Hematopoietic multipotent progenitor cell treated with erythropoietin and hydrocortisone succinate and interleukin-3 and kit ligand, for 17 days (in vitro differentiated cells): ENCODE measurements around the gene EFNB1.

Experiments
- DNase-seq: peaks from one replicate; pipeline ENCODE4 v3.0.0-alpha.2; 2015; ENCODE audit warnings: low spot score

EFNB1 gene

DNA sequence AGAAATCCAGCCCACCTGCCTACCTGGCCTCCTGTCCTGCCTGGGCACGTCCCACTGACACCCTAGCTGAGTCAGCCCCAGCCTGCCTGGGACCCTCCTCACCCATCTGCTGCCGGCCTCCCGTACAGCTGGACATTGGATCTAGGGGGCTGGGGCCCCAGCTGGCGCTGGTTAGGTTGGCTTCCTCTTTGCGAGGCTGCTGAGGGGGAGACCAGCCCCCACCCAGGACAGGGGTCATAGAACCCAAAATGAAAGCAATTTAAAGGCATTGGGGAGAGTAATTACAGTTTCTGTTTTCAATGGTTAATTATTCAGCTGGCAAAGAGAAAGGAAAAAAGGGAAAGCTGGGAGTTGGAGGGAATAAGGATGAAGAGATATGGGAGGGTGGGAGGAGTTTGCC is 15.8 kb downstream of the EFNB1 start:
- no peak for DNase-seq

DNA sequence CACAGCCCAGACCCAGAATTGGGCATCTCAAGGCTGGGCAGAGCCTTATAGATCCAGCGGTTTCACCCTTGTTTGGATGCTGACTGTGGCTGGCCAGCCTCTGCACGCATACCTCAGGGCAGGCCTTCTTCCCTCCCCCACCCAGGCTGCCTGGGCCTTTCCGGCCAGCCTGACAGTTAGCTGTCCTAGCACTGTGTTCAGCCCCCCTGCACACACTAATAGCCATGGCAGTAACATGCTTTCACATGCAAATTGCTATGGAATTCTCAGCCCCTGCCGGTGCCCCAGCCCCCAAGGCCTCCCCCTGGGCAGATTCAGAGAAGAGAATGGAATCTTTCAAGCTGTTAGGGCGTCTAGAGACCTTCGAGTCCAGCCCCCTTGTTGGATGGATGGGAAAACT is 17.7 kb downstream of the EFNB1 start:
- DNase-seq, result no peak

DNA sequence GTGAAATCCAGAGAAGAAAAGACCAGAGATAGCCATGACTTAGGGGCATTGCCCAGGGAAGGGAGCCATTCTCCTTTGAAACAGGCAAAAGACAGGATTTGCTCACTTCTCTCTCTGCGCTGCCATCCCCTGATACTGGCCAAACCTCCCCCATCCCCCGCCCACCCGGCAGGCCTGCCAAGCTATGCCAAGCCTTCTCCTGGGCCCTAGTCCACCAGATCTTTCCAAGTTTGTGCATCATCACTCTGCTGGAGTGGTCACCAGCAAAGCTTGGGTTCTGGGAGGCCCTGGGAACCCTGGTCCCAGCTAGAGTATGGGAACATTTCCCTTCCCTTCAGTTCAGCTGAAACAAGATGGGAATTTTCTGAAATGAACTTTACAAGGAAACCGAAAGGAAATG is 18.4 kb downstream of the EFNB1 start:
- no peak for DNase-seq

DNA sequence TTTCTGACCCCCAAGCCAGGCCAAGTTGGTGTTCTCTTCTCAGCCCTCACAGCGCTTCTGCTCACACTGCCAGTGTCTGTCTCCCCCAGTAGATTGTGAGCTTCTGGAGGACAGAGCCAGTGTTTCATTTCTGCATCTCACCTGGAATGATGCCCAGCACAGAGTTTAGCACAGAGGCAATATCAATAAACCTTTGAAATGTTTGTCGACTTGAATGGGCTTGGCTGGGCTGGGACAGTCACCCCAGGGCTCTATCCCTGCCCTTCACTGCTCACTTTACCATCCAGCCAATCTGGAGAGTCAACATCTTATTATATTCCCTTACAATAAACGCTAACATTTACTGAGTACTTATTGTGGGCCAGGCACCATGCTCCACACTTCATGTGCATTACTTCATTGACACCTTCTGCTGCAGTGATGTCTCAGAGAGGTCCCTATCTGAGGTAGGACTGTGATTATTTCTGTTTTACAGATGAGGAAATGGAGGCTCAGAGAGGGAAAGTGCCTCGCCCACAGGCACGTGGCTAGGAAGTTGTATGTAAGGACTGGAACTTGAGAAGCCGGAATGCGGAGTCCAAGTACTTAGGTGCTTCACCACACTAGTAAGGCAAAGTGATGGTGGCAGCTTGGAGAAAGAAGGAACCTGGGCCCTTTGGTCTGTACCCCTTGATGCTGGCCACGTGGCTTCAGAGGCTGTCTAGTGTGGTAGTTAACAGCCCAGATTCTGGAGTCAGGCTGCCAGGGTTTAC is 19.5 kb downstream of the EFNB1 start:
- no peak for DNase-seq

DNA sequence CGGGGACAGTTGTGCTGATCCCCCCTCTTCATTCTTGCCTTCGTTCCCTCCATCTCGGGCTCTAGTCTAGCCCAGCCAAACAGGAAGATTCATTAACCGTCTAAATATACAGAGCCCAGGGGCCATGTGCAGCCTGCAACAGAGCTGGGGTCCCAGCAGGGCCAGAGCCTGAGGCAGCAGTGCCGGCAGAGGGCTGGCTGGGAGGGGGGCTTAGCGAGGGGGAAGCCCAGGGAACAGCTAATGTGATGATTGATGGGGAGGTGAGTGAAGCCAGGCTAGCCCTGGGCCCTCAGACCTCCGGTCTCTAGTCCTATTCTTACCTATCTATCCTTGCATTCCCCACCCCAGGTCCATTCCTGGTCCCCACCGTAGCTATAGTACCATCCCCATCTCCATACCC is 22.3 kb downstream of the EFNB1 start:
- no peak for DNase-seq

DNA sequence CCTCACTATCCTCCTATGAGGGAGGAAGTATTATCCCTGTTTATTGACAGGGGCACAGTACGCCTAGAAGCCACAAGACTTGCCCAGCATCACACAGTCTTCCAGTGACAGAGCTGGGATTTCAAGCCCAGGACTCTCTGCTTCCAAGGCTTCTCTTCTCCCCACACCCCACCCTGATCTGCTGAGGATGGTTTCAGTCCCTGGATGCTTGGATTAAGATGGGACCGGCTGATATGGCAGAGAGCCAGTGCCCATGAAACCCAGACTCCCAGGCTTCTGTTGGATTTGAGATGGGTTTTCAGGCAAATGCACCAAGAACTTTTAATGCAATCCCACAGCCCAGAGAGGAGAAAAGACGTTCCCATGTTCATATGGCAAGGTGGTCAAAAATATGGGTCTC is 23.2 kb downstream of the EFNB1 start:
- DNase-seq, result no peak

DNA sequence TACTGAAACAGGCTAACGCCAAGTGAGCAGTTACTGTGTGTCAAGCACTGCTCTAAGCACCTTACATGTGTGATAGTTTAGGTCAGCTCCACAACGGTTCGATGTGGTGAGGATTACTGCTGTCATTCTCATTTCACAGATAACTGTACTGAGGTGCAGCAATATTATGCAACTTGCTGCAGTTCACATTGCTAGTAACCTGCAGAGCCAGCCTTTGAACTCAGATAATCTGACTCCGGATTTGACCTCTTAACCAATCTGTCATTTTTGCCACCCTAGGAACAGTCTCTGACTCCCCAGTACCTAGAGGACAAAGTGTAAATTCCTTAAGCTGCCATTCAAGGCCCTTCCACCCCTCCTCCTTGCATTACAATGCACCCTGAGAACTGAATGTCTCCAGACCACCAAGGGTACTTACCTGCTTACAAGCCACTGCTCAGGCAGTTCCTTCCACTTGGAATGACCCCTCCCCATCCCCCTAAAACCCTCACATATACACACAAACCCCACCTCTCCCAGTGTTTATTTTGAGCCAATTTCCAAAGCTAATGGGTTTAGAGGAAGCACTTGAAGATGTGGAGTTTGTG is 24.9 kb downstream of the EFNB1 start:
- DNase-seq, result no peak

DNA sequence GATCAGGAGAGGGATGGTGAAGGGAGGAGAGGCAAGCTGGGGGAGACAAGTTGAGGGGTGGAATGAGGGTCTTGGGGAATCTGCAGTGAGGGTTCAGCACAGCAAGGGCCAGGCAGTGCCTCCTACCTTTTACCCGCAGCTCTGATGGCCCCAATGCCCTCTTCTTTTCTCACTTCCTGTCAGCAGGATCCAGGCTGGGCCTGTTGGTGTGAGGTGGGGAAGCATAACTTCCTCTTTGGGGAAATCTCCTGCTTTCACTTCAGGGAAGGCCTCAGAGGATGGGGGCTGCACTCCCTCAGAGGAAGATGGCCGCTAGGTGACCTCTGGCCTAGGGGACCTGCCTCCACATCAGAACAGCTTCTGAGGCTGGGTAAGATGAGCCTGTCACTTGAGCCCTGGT is 36.5 kb downstream of the EFNB1 start:
- DNase-seq, result no peak

DNA sequence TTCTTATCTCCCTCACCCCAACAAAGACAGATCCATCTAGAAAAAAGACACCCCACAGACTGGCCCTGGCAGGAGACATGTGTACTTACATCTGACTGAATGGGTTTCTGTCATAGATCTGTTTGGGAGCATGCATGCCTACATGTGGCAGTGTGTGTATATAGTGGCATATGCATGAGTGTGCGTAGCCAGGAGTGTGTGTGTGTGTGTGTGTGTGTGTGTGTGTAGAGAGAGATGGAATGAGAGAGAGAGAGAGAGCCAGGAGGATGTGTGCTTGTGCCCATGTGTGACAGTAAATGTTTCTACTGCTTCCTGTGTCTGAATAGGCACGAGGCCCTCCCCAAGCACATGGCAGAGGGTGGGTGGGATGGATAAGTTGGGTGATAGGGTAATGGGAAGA is 37.1 kb downstream of the EFNB1 start:
- no peak for DNase-seq

DNA sequence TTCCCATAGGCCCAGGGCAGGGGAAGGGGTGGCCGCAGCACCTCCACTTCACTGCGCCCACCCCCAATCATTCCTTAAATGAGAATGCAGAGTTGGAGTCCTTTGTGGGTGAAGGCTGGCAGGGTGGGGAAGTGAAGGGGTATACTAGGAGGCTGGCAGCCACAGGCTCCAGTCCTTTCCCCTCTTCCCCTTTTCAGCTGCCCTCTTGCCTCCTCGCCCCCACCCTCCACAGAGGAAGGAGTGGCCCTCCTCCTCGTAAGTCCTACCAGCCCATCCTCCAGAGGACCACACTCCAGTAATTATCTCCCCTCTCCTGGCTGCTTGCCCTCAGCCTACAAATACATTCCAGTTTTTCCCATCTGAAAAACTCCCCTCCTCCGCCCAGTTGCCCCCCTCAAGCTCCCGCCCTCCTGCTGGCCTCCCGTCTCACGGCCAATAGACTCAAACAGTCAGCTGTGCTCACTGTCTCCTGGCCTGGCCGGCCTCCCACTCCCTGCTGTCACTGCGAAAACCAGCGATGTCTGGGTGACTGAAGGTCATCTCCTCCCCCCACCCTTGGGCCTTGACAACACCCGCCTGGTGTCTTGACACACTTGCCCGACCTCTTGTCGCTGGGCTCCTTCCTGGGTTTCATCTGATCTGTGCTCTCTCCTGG is 38.8 kb downstream of the EFNB1 start:
- DNase-seq, result no peak

DNA sequence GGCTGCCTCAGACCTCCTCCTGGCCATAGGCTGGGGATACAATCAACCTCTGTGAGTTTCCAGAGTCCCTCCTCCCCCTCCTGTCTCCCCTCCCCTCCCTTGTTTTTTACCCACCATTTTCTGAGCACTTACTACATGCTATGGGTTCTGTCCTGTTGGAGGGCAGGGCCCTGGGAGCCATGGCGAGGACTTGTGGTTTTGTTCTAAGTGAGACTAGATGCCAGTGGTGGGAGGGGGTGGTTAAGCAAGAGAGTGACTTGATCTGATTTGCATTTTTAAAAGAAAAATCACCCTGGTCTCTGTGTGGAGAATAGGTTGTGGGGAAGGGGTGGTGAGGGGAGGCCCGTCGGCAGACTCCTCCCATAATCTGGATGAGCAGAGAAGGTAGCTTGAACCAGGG is 39.5 kb downstream of the EFNB1 start:
- no peak for DNase-seq

DNA sequence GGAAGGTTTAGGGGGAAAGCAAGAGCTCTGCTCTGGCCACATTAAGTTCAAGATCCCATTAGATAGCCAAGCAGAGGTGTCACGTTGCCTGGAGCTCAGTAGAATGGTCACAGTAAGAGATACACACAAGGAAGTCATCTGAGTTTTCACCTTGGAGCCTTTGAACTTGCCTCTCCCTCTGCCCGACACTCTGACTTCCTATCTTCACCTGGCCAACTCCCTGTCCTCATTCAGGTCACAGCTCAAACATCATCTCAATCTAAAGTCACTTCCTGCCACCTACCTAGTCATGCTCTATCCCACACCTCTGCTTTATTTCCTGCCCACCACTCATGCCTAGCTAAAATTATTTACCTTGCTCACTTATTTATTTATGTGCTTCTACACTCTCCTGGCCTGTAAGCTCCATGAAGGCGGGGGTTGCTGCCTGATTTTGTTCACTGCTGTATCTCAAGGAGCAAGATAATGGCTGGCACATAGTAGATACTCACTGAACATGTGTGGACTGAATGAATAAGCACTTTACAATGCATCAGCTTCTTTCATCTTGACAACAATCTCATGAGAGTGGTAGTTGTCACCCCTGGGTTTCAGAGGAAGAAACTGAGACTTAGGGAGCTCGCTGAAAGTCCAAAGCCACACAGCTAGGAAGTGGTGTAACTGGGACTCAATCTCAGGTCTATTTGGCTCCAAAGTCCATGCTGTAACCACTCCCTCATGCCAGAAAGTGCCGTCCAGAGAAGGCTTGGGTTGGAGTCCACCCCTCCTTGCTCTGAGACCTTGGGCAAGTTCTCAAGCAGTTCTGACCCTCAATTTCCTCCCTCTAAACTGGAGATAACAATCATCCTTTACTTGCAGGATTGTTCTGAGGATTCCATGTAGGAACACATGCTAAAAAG is 40.3 kb downstream of the EFNB1 start:
- DNase-seq, result no peak

DNA sequence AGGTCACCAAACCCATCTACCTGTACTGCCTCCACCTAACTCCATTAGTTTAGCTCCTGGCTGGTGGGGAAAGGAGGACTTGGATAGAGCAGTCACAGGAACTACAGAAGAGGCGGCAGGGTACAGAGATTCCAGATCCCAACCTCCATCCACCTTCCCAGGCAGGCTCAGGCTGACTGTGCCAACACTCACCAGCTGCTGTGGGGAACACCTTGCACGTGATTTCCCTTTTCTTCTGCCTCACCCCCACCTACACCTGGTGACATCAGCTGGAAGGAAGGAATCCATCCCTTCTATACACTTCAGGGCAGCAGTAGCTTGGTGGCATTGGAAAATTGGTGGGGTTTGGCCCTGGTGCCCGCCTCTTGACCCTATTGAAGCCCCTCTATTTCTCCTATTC is 41.5 kb downstream of the EFNB1 start:
- no peak for DNase-seq

DNA sequence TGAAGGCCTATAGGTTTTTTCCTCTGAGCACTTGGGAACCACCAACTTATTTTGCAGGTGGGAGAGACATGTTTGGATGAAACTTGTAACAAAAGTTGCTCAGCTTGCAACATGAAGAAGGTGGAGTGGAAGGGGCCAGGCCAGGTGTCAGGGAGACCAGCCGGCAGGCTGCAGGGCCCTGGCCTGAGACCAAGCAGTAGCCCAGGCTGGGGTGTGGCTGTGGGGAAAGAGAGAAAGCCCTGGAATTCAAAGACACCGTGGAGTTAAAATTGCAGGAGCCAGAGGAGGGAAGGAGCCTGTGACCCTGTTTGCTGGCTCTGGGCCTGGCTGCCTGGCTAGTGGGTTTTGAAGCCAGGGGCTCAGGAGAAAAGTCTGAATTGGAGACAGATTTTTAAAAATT is 43.4 kb downstream of the EFNB1 start:
- DNase-seq, result no peak

DNA sequence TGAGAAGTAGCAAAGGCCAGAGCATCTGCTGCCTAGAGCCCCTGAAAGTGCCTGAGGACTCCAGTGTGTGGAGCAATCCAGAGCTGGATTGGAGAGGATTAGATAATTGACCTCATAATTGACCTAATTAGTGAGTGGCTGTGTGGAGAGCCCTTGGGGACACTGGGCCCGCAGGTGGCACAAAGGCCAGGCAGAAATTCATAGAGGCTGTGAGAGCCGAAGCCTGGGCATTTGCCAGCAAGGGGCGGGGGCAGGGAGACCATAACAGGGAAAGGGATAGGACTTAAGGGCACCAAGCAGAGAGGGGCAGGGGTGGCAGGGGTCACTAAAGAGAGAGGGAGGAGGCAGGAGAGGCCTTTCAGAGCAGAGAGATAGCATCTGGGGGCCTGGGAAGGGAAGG is 45.3 kb downstream of the EFNB1 start:
- no peak for DNase-seq

DNA sequence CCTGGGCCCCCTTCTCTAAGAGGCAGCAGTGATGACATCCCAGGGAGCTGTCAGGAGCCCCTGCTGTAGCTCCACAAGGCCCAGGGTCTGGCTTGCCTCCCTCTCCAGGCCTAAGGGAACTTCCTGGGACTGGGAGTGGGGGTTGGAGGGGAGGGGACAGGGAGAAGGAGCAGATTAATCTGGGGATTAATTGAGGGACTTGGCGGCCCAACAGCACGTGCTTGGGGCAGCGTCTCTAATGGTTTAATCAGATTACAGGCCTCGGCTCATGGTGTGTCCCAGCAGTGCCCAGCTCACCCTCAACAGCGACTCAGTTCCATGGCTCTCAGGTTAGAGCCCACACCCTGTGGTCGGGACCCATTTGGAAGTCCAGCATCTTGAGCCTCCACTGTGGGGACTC is 47.9 kb downstream of the EFNB1 start:
- no peak for DNase-seq

DNA sequence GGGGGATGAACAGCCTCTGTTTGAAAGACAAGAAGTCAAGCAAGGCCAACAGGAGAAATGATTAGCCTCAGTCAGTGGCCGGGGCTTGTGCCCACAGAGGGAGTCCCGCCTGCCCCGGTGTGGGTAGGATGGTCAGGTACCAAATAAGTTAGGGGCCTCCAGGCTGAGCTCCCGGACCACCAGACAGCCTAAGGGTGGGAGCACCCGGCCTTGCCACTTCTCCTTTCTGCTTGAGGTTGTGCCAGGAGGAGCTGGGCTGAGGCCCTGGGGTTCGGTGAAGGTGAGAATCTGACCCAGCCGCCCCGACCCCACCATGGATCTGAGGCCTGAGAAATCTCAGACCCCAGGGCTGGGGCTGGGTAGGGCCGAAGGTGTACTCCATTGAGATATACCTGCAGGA is 48.8 kb downstream of the EFNB1 start:
- no peak for DNase-seq

DNA sequence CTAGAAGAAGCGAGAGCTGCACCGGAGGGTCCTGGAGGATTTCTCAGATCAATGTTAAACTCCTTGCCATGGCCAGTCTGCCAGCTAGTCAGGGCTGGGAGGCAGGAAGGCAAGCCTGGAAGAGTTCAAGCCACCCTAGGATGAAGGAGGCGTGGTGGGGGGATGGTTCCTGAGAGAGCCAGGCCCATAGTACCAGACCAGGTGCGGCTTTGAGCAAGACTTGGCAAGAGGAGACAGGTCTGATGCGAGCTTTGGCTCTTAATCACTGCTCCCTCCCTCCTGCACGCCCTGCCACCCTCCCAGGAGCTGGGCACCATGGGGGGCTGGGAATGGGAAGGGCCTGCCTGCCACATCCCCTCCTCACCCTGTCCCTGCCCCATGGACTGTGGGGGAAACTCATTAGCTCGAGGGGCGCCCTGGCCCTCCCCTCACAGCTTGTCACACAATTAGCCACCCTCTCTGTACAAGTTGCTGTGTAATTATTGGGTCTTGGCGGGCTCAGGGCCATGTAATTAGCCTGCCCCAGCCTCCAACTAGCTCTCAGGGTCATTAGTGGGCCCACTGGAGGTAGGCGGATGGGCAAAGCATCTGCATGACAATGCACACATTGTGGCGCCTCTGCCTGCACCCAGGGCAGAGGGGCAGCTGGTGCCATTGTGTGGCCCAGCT is 50.3 kb downstream of the EFNB1 start:
- no peak for DNase-seq

DNA sequence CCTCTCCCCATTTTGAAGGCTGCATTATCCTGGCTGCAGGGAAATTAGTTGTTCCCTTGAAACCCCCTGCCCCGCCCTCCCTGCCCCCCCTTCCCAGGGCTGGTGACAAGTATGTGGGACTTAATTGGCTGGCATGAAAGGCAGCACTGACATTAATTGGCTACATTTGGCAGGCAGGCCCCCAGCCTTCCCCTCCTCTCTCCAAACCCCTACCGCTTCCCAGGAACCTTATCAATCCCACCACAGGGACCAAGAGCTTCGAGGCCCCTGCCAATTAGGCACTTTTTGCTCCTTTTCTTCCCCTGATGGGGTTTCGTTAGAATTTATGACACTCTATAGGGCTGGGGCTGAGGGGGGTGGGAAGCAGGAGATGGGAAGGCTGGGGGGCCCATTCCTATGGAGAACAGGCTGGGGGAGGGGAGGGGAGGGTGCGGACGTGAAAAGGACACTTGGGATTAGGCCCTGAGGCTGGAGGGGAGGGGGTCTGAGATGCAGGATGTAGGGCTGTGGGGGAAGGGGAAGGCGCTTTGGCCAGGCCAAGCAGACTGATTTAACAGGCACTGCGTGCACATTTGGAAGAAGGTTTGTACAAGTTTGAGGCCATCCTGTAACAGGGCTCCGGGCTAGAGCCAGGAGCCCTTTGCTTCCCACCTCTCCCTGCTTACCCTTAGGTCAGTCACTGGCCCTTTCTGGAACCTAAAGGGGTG is 52.2 kb downstream of the EFNB1 start:
- DNase-seq, result no peak

DNA sequence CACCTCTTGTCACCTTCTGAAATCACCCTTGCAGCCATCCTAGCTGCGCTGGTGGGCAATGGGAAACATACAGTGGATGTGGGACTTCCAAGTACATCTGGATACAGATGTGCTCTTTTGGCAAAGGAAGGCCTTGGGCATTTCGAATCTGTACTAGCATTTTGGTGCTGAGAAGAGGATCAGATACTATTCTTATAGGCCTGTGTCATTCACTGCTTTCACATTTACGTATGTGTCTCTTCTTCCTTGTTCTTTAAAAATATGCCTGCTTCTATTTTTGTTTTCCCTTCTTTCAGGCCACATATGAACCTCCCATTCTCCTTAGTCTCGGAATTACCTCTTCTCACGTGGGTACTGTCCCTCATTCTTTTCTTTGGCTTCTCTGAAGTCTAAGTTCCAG is 53.1 kb downstream of the EFNB1 start:
- DNase-seq, result no peak

DNA sequence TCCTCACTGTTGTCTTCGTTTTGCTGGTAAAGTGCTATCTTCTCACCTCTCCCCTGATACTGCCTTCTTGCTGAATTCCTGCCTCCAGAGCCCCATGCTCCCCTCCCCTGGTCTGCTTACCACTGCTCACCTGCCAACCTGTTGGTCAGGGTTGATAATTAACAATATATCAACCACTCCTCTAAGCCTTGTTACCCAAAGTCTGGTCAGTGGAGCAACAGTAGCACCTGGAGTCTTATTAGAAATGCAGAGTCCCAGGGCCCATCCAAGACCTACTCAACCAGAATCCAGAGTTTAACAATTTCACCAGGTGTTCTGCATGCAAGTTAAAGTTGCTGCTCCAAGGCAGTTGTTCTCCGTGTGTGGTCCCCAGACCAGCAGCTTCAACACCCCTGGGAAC is 55.0 kb downstream of the EFNB1 start:
- DNase-seq, result no peak

DNA sequence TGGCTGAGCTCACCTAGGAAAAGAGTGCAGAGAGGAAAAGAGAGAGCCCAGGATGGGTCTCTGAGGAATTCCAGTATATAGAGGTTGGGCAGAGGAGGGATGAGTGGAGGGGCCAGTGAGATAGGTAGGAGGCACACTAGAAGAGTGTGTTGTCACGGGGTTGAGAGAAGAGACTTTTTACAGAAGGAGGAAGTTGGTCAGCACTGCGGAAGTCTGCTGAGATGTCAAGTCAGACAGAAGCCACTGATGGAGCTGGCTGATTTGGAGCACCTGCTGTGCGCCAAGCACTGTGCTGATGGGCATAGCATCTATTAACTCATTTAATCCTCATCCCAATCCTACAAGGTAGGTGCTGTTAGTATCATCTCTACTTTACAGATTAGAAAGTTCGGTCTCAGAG is 60.4 kb downstream of the EFNB1 start:
- DNase-seq, result no peak
